KMS-11 (cell line): ENCODE measurements around the gene EVC.

Experiments
- H2AFZ ChIP-seq: fragments of 200-600 bp; sonication (generic); 2 replicates; pipeline ENCODE4 v1.6.1; 2016; ENCODE audit warnings: antibody characterized with exemption, mixed run types, low read depth
- H3K27ac ChIP-seq: fragments of 200-600 bp; sonication (generic); 2 replicates; pipeline ENCODE4 v1.6.1; 2016; ENCODE audit warnings: mild to moderate bottlenecking, mixed run types
- H3K27me3 ChIP-seq: fragments of 200-600 bp; sonication (generic); 2 replicates; pipeline ENCODE4 v1.6.1; 2017; ENCODE audit warnings: mild to moderate bottlenecking, low read depth, mixed run types, moderate library complexity; ENCODE audit not compliant: insufficient read depth
- H3K36me3 ChIP-seq: fragments of 200-600 bp; sonication (generic); 2 replicates; pipeline ENCODE4 v1.6.1; 2017; ENCODE audit warnings: mild to moderate bottlenecking, mixed run types; ENCODE audit not compliant: insufficient read depth
- H3K4me1 ChIP-seq: fragments of 200-600 bp; sonication (generic); 2 replicates; pipeline ENCODE4 v1.6.1; 2016; ENCODE audit warnings: mild to moderate bottlenecking, low read depth, mixed run types; ENCODE audit not compliant: poor library complexity, severe bottlenecking
- H3K4me2 ChIP-seq: fragments of 200-600 bp; sonication (generic); 2 replicates; pipeline ENCODE4 v1.7.0; 2016; ENCODE audit warnings: mild to moderate bottlenecking, mixed run types
- H3K4me3 ChIP-seq: fragments of 200-600 bp; sonication (generic); IDR thresholded peaks from 2 replicates; pipeline ENCODE4 v1.6.1; 2017; ENCODE audit warnings: low read depth, low read length, mixed read lengths; ENCODE audit not compliant: insufficient read depth
- H3K79me2 ChIP-seq: fragments of 200-600 bp; sonication (generic); 2 replicates; pipeline ENCODE4 v1.6.1; 2016; ENCODE audit warnings: low read depth, mixed run types; ENCODE audit not compliant: insufficient read depth
- H3K9ac ChIP-seq: fragments of 200-600 bp; sonication (generic); 2 replicates; pipeline ENCODE4 v1.6.1; 2016; ENCODE audit warnings: mild to moderate bottlenecking, mixed run types
- H4K20me1 ChIP-seq: fragments of 200-600 bp; sonication (generic); 2 replicates; pipeline ENCODE4 v1.6.1; 2016; ENCODE audit warnings: mild to moderate bottlenecking, mixed run types; ENCODE audit not compliant: insufficient read depth
- CTCF ChIP-seq: fragments of 200-600 bp; sonication (generic); conservative IDR thresholded peaks from 2 replicates; pipeline ENCODE4 v1.6.1; 2017; ENCODE audit warnings: low read depth, mild to moderate bottlenecking, antibody characterized with exemption, low read length, moderate library complexity, mixed read lengths

The EVC gene

GRCh38 chr4:5738061-5738460, 27.1 kb downstream of the EVC start:
- no peaks in the 10 kb centered on the region for H4K20me1 ChIP-seq
- H2AFZ ChIP-seq: no peak overlapping the region
- H3K27ac ChIP-seq: no peak overlapping the region
- no peak overlapping the region for H3K4me3 ChIP-seq
- no peaks in the 10 kb centered on the region for H3K36me3 ChIP-seq
- no peaks in the 10 kb centered on the region for H3K4me1 ChIP-seq
- no peak overlapping the region for H3K9ac ChIP-seq
- no peaks in the 10 kb centered on the region for H3K27me3 ChIP-seq
- H3K4me2 ChIP-seq: no peak overlapping the region
- TF ChIP-seq CTCF: no peak
- no peaks in the 10 kb centered on the region for H3K79me2 ChIP-seq

GRCh38 chr4:5742388-5742787, 31.4 kb downstream of the EVC start:
- Histone ChIP-seq H3K27me3 (no peaks in the 10 kb centered on the region), H3K4me1 (no peaks in the 10 kb centered on the region), H3K9ac (no peak overlapping the region), H2AFZ (no peak overlapping the region), H3K79me2 (no peaks in the 10 kb centered on the region), H3K4me2 (no peak overlapping the region), H3K36me3 (no peaks in the 10 kb centered on the region), H3K4me3 (no peak overlapping the region), H3K27ac (no peak overlapping the region), H4K20me1 (no peaks in the 10 kb centered on the region)
- no peak for TF ChIP-seq CTCF

- no peaks in the 10 kb centered on the region for H4K20me1 ChIP-seq
- no peaks in the 10 kb centered on the region for H3K4me1 ChIP-seq
- H3K79me2 ChIP-seq: no peaks in the 10 kb centered on the region
- H3K36me3 ChIP-seq: no peaks in the 10 kb centered on the region
- no peaks in the 10 kb centered on the region for H3K27me3 ChIP-seq
- H3K4me2 ChIP-seq: no peak overlapping the region
- H3K27ac ChIP-seq: no peak overlapping the region
- H3K9ac ChIP-seq: no peak overlapping the region
- no peak for TF ChIP-seq CTCF
- H3K4me3 ChIP-seq: no peak overlapping the region
- H2AFZ ChIP-seq: no peak overlapping the region
Observed at GRCh38 chr4:5742968-5743367, 32.0 kb downstream of the EVC start.

- Histone ChIP-seq H3K27me3 (no peaks in the 10 kb centered on the region), H3K79me2 (no peaks in the 10 kb centered on the region), H3K36me3 (no peaks in the 10 kb centered on the region), H3K27ac (no peak overlapping the region), H2AFZ (no peak overlapping the region), H4K20me1 (no peaks in the 10 kb centered on the region), H3K4me3 (no peak overlapping the region), H3K4me2 (no peak overlapping the region), H3K4me1 (no peaks in the 10 kb centered on the region), H3K9ac (no peak overlapping the region)
- no peak for TF ChIP-seq CTCF
Observed at GRCh38 chr4:5746250-5746649, 35.2 kb downstream of the EVC start.
